HepG2 (cell line): ENCODE data around the gene HOXC11. TPM values are rescaled to one million over a fixed set of nuclear protein-coding genes. Genes with fewer than 3 reads are reported as not detected.

Source experiments
- ATAC-seq: fragments of 200-7000 bp; cut with Tn5 transposase; 3 replicates; pipeline ENCODE4 v1.9.1; 2020; ENCODE audit warnings: mild to moderate bottlenecking, moderate library complexity
- BruUV-seq: library from RNA; stranded (reverse); fragments of 400-500 nt; replicated peaks from 2 replicates; lab custom pipeline; 2021; lab: Mats Ljungman, UMichigan
- CTCF ChIA-PET: fragments of 300-600 bp; formaldehyde crosslinking; extraction: SDS; loops from one replicate; lab custom pipeline; 2021; ENCODE audit warnings: low total read pairs, inconsistent platforms, low intra/inter-chr PET ratio; lab: Yijun Ruan, JAX
- POLR2A ChIA-PET: fragments of 350-600 bp; sonication (Branson Sonifier 250); formaldehyde crosslinking; loops from one replicate; lab custom pipeline; 2020; ENCODE audit warnings: antibody characterized with exemption, inconsistent platforms; lab: Yijun Ruan, JAX
- DNase-seq: peaks from one replicate; pipeline ENCODE4 v3.0.0-alpha.2; 2015; ENCODE audit warnings: low spot score
- FAIRE-seq: peaks from 3 replicates; lab custom pipeline; 2011; peaks lifted over from hg19 to GRCh38; lab: Jason Lieb, UNC
- H2AFZ ChIP-seq: one replicate; pipeline ENCODE4 v1.6.1; 2011; ENCODE audit warnings: low read length, inconsistent platforms
- H3K27ac ChIP-seq: fragments of 300-600 bp; 3 replicates; pipeline ENCODE4 v1.8.0; 2011; ENCODE audit warnings: mixed run types, mild to moderate bottlenecking, mixed read lengths, low read length, inconsistent platforms; ENCODE audit not compliant: insufficient read depth; ENCODE audit errors: extremely low read length
- H3K27me3 ChIP-seq, 2 experiments: fragments of 200-600 bp in 1 of 2; 2 replicates in 1 of 2; 3 replicates in 1 of 2; pipeline versions ENCODE4 v1.6.0 to v1.8.0; 2011; ENCODE audit warnings: low read length in 2 of 2, mild to moderate bottlenecking in 2 of 2, moderate library complexity in 2 of 2, inconsistent platforms in 1 of 2; ENCODE audit not compliant: insufficient read depth in 2 of 2, control insufficient read depth in 1 of 2
- H3K36me3 ChIP-seq, 2 experiments: fragments of 200-600 bp in 1 of 2; replicated peaks in 1 of 2; 2 replicates in 1 of 2; 3 replicates in 1 of 2; pipeline versions ENCODE4 v1.5.1 to v1.8.0; 2011; ENCODE audit warnings: low read length in 2 of 2, inconsistent platforms in 1 of 2; ENCODE audit not compliant: insufficient read depth in 2 of 2, control insufficient read depth in 1 of 2
- H3K4me1 ChIP-seq: 2 replicates; pipeline ENCODE4 v1.5.1; 2012; ENCODE audit warnings: low read length, inconsistent platforms; ENCODE audit not compliant: insufficient read depth
- H3K4me2 ChIP-seq: 2 replicates; pipeline ENCODE4 v1.6.0; 2011; ENCODE audit warnings: low read depth, low read length, inconsistent platforms
- H3K4me3 ChIP-seq, 3 experiments: fragments of 200-600 bp in 1 of 3; sonication (generic), shearing (Covaris generic) in 1 of 3; replicated peaks in 1 of 3; 2 replicates each; pipeline ENCODE4 v1.5.1; 2011 to 2016; ENCODE audit warnings: low read length in 3 of 3, inconsistent platforms in 2 of 3, low read depth in 2 of 3, mild to moderate bottlenecking in 2 of 3, control low read depth in 1 of 3, mixed read lengths in 1 of 3; ENCODE audit not compliant: insufficient read depth in 1 of 3
- H3K79me2 ChIP-seq: one replicate; pipeline ENCODE4 v1.6.1; 2011; ENCODE audit warnings: low read length, inconsistent platforms; ENCODE audit not compliant: insufficient read depth
- H3K9ac ChIP-seq: 2 replicates; pipeline ENCODE4 v1.6.0; 2011; ENCODE audit warnings: mild to moderate bottlenecking, low read depth, low read length, inconsistent platforms; ENCODE audit not compliant: insufficient read depth
- H3K9me3 ChIP-seq: 2 replicates; pipeline ENCODE4 v1.5.1; 2012; ENCODE audit warnings: mild to moderate bottlenecking, low read length
- H4K20me1 ChIP-seq: 2 replicates; pipeline ENCODE4 v1.6.0; 2011; ENCODE audit warnings: inconsistent platforms, mild to moderate bottlenecking, low read length, moderate library complexity; ENCODE audit not compliant: insufficient read depth
- NPAS2 ChIP-seq: sonication (generic); formaldehyde crosslinking; IDR thresholded peaks from 2 replicates; pipeline ENCODE4 v1.8.0; 2022; ENCODE audit warnings: mild to moderate bottlenecking, missing genetic modification reagents, borderline replicate concordance
- SOX13 ChIP-seq, 3 experiments: fragments of 450-650 bp in 1 of 3; sonication (generic) in 1 of 3; formaldehyde crosslinking in 1 of 3; IDR thresholded peaks in 2 of 3; conservative IDR thresholded peaks in 1 of 3; 2 replicates each; pipeline versions ENCODE4 v1.5.0 to v1.6.1; 2016 to 2020; ENCODE audit warnings: antibody characterized with exemption in 1 of 3, mild to moderate bottlenecking in 1 of 3, missing compliant biosample characterization in 1 of 3, missing genetic modification reagents in 1 of 3, moderate library complexity in 1 of 3
- TSC22D2 ChIP-seq: sonication (generic); formaldehyde crosslinking; IDR thresholded peaks from 2 replicates; pipeline ENCODE4 v1.5.1; 2020; ENCODE audit warnings: missing genetic modification reagents, mild to moderate bottlenecking, borderline replicate concordance
- ZNF367 ChIP-seq: sonication (generic); formaldehyde crosslinking; IDR thresholded peaks from 2 replicates; pipeline ENCODE4 v1.4.0; 2020; ENCODE audit warnings: missing genetic modification reagents, borderline replicate concordance
- ZNF746 ChIP-seq: sonication (generic); formaldehyde crosslinking; IDR thresholded peaks from 2 replicates; pipeline ENCODE4 v1.8.0; 2022; ENCODE audit warnings: mild to moderate bottlenecking, missing genetic modification reagents
- WGBS: methylation state at CpG from one replicate; pipeline ENCODE4 v1.1.6; 2017; ENCODE audit warnings: low lambda C conversion rate; 5-methylcytosine and 5-hydroxymethylcytosine counted together
- in situ Hi-C: cut with HindIII; loops from 2 replicates; pipeline ENCODE4 v1.10.0; 2017; ENCODE audit warnings: low pct_unique_long_range_greater_than_20kb; ENCODE audit not compliant: extremely low pct_ligation_motif_present
- intact Hi-C: fragments of 100-400 bp; cut with micrococcal nuclease; formaldehyde crosslinking; loops from one replicate; pipeline ENCODE4 v1.10.0; 2022; ENCODE audit not compliant: unreplicated experiment
- polyA plus RNA-seq, 8 experiments: library from polyadenylated mRNA; depleted of rRNA in 3 of 8; stranded (reverse) in 7 of 8; unstranded in 1 of 8; fragments of >200 nt; fragmentation: Illumina TruSeq in 4 of 8; extraction: Trizol in 4 of 8; gene quantifications; 2 replicates each; pipeline versions ENCODE4 v1.2.1 to v1.2.3, GENCODE V29; 2011 to 2016; ENCODE audit warnings: low read depth in 4 of 8, missing spikeins in 1 of 8, mixed read lengths in 1 of 8; ENCODE audit not compliant: insufficient read depth in 1 of 8
- total RNA-seq, 5 experiments: library from RNA; depleted of rRNA; stranded (reverse); fragments of >200 nt; fragmentation: Illumina TruSeq; extraction: Trizol; gene quantifications; 2 replicates each; pipeline ENCODE4 v1.2.3, GENCODE V29; 2016; ENCODE audit warnings: low read depth in 1 of 5
- TF ChIP-seq, protein P1 (sequence below): sonication (generic); formaldehyde crosslinking; IDR thresholded peaks from 2 replicates; pipeline ENCODE4 v1.8.0; 2023; ENCODE audit warnings: mild to moderate bottlenecking, missing genetic modification reagents
- TF ChIP-seq, protein P2 (sequence below): sonication (generic); formaldehyde crosslinking; IDR thresholded peaks from 2 replicates; pipeline ENCODE4 v1.4.0; 2020; ENCODE audit warnings: missing genetic modification reagents
- TF ChIP-seq, protein P3 (sequence below): sonication (generic); formaldehyde crosslinking; IDR thresholded peaks from 2 replicates; pipeline ENCODE4 v1.4.0; 2020; ENCODE audit warnings: missing genetic modification reagents, borderline replicate concordance
- TF ChIP-seq, protein P4 (sequence below): sonication (generic); formaldehyde crosslinking; conservative IDR thresholded peaks from 2 replicates; pipeline ENCODE4 v1.4.0; 2020; ENCODE audit warnings: missing genetic modification reagents

Gene HOXC11
- total and polyA plus RNA-seq, 2 of the 13 experiments (the other 11 are each of a cell fraction or from before 2014, with no cell fraction given): not detected

DNA sequence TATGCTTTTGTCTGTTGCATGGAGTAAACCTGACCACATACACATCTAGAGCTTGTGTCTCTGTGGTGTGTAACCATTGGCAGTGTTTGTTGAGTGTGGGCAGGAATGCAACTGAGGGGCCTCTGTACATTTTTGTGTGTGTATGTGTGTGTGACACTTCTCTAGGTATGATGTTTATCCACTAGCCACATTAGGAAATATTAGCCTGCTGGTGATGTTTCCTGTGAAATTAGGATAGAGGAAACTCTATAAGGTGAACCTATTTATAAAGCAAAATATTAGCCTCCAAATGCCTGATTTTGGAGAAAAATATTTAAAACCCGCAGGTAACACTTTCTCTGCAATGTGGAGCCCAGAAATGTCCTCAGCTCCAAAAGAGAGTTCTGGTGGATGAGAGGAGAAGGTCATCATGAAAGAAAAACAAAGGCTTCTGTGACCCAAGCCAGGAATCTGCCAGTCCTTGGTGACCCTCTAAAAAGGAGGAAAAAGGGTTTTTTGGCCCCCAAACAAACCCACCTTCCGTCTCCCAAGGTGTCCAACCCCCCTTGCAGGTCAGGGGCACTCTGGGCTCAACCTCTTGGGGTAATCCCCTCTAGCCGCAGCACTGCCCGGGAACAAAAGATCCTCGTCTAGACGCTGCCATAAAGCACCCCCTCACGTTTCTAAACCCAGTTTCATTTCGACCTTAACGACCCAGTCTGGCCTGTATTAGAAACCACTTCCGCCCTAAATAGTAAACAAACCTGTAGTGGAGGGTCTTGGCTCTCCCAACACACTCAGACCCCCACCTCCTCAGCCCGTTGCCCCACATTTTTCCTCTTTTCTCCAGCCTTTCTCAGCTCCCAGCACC, 4.9 kb downstream of the HOXC11 start (continued):
- TF ChIP-seq ZNF367 (CRISPR knock-in tag): no peak
- TF ChIP-seq, protein P1, sequence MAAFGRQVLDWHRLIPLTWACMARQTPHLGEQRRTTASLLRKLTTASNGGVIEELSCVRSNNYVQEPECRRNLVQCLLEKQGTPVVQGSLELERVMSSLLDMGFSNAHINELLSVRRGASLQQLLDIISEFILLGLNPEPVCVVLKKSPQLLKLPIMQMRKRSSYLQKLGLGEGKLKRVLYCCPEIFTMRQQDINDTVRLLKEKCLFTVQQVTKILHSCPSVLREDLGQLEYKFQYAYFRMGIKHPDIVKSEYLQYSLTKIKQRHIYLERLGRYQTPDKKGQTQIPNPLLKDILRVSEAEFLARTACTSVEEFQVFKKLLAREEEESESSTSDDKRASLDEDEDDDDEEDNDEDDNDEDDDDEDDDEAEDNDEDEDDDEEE (CRISPR knock-in tag): no peak
- TF ChIP-seq NPAS2 (CRISPR knock-in tag): no peak
- TF ChIP-seq TSC22D2: no peak
- TF ChIP-seq, all 625 proteins: peak for 2

DNA sequence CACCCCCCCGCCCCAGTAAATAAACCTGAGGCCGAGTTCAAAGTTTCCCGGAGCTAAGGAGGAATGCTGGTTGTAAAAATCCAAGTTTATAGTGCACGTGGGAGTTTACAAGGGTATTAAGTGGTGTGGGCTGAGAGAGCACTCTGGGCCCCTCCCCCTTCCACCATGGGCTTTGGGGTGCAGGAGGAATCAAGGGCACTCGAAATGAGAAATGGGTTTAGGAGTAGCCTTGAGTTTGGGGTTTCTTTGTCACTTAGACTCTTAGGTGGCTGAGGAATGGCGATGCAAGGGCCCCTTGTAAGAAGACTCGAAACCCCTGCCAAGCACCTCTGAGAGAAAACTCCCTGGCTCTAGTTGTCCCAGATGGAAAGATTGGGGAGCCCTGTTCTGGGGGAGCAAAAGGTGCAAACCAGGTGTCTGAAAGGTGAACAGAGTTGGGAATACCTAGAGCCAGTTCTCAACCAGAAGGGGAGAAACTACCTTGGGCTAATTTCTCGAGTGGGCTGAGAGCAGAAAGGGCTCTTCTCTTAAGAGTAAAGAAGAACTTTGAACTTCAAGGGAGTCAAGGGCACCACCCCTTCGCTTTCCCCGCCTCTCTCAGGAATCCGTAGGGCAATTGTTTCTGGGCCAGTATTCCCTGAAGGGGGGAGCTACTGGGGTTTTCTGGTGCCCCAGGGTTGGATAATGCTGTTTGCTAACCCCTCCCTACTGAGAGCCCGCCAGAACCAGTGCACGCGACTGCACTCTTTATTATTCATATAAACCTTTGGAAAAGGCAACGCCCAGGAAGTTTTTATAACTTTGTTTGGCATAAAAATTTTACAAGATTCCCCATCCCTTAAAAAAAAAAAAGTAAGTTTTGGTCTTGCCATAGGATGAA, 5.8 kb downstream of the HOXC11 start:
- Histone ChIP-seq H3K4me2 (peak overlapping the region; percentile 92), H3K27me3 (peaks cover 5 to 88% of the 10 kb centered on the region in 2 experiments), H3K79me2 (no peaks in the 10 kb centered on the region), H3K4me1 (peaks cover 42% of the 10 kb centered on the region), H3K4me3 (peak overlapping the region in 2 of 3 experiments; percentile 47 to 68; a peak in 2 of 6 replicates), H3K9ac (no peak overlapping the region), H4K20me1 (no peaks in the 10 kb centered on the region), H2AFZ (no peak overlapping the region), H3K9me3 (no peaks in the 10 kb centered on the region), H3K36me3 (no peaks in the 10 kb centered on the region), H3K27ac (no peak overlapping the region)
- 16% methylated on average over 12 of the region's 15 CpGs for WGBS
- in situ Hi-C loops: no loop called here
- TF ChIP-seq SOX13 (IDR thresholded peaks at IDR 0.05): no peak
- peak in 1 of 2 experiments; percentile 13; a peak in 1 of 4 replicates for TF ChIP-seq SOX13 (CRISPR knock-in tag; conservative IDR thresholded peaks at IDR 0.05 in 1 of 2, IDR thresholded peaks at IDR 0.05 in 1 of 2)
- TF ChIP-seq, protein P2, sequence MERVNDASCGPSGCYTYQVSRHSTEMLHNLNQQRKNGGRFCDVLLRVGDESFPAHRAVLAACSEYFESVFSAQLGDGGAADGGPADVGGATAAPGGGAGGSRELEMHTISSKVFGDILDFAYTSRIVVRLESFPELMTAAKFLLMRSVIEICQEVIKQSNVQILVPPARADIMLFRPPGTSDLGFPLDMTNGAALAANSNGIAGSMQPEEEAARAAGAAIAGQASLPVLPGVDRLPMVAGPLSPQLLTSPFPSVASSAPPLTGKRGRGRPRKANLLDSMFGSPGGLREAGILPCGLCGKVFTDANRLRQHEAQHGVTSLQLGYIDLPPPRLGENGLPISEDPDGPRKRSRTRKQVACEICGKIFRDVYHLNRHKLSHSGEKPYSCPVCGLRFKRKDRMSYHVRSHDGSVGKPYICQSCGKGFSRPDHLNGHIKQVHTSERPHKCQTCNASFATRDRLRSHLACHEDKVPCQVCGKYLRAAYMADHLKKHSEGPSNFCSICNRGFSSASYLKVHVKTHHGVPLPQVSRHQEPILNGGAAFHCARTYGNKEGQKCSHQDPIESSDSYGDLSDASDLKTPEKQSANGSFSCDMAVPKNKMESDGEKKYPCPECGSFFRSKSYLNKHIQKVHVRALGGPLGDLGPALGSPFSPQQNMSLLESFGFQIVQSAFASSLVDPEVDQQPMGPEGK (CRISPR knock-in tag): 0 out of 2 replicates have a peak, but pooled peaks have one; percentile 23
- TF ChIP-seq, protein P3, sequence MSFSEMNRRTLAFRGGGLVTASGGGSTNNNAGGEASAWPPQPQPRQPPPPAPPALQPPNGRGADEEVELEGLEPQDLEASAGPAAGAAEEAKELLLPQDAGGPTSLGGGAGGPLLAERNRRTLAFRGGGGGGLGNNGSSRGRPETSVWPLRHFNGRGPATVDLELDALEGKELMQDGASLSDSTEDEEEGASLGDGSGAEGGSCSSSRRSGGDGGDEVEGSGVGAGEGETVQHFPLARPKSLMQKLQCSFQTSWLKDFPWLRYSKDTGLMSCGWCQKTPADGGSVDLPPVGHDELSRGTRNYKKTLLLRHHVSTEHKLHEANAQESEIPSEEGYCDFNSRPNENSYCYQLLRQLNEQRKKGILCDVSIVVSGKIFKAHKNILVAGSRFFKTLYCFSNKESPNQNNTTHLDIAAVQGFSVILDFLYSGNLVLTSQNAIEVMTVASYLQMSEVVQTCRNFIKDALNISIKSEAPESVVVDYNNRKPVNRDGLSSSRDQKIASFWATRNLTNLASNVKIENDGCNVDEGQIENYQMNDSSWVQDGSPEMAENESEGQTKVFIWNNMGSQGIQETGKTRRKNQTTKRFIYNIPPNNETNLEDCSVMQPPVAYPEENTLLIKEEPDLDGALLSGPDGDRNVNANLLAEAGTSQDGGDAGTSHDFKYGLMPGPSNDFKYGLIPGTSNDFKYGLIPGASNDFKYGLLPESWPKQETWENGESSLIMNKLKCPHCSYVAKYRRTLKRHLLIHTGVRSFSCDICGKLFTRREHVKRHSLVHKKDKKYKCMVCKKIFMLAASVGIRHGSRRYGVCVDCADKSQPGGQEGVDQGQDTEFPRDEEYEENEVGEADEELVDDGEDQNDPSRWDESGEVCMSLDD (CRISPR knock-in tag): peak; percentile 58; the same call in 1 of the 2 replicates
- TF ChIP-seq, protein P4, sequence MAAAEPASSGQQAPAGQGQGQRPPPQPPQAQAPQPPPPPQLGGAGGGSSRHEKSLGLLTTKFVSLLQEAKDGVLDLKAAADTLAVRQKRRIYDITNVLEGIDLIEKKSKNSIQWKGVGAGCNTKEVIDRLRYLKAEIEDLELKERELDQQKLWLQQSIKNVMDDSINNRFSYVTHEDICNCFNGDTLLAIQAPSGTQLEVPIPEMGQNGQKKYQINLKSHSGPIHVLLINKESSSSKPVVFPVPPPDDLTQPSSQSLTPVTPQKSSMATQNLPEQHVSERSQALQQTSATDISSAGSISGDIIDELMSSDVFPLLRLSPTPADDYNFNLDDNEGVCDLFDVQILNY (CRISPR knock-in tag): no peak
- no peak for TF ChIP-seq ZNF746 (CRISPR knock-in tag)
- BruUV-seq: no TSS peak
- CTCF ChIA-PET: no interaction called here
- no peak for ATAC-seq
- no peak for FAIRE-seq
- intact Hi-C loops: no loop called here
- peak; percentile 14 for DNase-seq
- POLR2A ChIA-PET: interaction anchor here (1.2 to 1.5 kb wide), 2 partner anchors 10 to 180 kb away, joined by 3 to 5 read pairs; no protein-coding TSS in a partner anchor
